ENCODE data around the gene ADAMTS16.

DNA sequence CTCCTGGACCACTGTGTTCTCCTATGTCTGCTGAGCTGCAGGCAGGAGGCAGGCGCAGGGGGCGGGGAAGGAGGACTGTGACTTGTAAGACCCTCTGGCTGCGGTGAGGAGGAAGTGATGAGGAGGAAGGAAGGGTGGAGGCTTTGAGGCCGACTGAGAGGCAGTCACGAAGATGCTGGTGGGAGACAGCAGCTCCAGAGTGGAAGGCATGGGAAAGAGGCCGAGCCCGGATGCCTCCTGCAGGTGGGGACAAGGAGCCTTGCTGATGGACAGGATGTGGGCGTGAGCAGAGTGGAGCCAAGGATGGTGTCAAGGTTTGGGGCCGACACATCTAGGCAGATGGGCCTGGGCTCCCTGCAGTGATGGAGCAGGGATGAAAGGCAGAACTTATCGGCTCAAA, 208.0 kb downstream of the ADAMTS16 start:
- TF ChIP-seq, protein P1, sequence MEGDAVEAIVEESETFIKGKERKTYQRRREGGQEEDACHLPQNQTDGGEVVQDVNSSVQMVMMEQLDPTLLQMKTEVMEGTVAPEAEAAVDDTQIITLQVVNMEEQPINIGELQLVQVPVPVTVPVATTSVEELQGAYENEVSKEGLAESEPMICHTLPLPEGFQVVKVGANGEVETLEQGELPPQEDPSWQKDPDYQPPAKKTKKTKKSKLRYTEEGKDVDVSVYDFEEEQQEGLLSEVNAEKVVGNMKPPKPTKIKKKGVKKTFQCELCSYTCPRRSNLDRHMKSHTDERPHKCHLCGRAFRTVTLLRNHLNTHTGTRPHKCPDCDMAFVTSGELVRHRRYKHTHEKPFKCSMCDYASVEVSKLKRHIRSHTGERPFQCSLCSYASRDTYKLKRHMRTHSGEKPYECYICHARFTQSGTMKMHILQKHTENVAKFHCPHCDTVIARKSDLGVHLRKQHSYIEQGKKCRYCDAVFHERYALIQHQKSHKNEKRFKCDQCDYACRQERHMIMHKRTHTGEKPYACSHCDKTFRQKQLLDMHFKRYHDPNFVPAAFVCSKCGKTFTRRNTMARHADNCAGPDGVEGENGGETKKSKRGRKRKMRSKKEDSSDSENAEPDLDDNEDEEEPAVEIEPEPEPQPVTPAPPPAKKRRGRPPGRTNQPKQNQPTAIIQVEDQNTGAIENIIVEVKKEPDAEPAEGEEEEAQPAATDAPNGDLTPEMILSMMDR (IDR thresholded peaks at IDR 0.05; ENCODE audit: extremely low read depth in 1 of 2, insufficient read depth in 1 of 2, low read depth in 1 of 2, low read length in 2 of 2) = no peak
- TF ChIP-seq POLR2AphosphoS5 (IDR thresholded peaks at IDR 0.05; ENCODE audit: insufficient read depth, low read depth, low read length) = no peak
- TF ChIP-seq, protein P2, sequence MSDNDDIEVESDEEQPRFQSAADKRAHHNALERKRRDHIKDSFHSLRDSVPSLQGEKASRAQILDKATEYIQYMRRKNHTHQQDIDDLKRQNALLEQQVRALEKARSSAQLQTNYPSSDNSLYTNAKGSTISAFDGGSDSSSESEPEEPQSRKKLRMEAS (IDR thresholded peaks at IDR 0.05; ENCODE audit: insufficient read depth, insufficient read length) = no peak
- TF ChIP-seq POLR2A (IDR thresholded peaks at IDR 0.05; ENCODE audit: low read depth, low read length) = no peak
- no peak for TF ChIP-seq EZH2 (IDR thresholded peaks at IDR 0.05; ENCODE audit: borderline replicate concordance, low read depth, low read length, severe bottlenecking)
- TF ChIP-seq JUN (IDR thresholded peaks at IDR 0.05; ENCODE audit: borderline replicate concordance, insufficient read depth, insufficient read length, low read depth) = no peak

All from endothelial cell of umbilical vein (primary cell).